Fibroblast of skin of right quadriceps (primary cell): ENCODE data around the gene BEAN1.
"Not testable (repeated sequence)": the region's sequence is repeated elsewhere in the genome, so short reads cannot be mapped to it uniquely, and the experiment has no call there.

Experiments
- DNase-seq: peaks from one replicate; pipeline ENCODE4 v3.0.0-alpha.2; 2013

BEAN1 gene

DNA sequence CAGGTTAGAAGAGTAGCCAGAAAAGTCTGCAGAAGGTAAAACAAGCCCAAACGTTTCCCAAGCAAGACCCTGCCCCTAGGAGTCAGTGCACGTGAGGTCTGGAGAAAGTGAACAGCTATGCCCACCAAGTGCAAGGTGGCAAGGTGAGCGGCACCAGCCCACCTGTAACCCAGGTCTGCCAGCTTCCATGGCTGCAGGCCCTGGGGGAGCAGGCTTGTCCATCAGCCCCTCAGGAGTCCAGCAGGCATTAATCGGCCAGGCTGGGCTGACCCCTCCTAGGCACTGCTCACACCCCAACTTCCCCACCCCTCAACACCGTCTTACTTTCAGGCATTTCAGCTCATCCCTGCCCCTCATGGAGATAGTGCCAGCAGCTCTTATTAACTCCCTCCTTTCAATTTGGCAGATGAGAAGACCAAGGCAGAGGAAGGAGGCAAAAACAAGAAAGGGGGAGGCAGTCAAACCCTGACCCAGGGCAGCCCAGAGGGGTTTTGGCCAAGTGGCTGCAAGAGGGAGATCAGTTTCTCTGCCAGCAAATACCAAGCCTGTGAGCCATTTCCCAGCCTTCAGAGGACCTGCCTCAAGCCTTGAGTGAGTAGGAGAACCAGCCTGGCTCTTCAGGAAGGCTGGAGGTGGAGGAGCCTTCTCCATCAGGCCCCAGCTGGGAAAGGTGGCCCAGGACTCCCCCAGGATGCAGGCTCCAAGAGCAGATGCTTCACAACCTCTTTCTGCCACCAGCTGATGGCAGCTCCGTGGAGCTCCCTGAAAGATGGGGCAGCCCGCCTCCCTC, 14.7 kb downstream of the BEAN1 start:
- peak; percentile 26 for DNase-seq

DNA sequence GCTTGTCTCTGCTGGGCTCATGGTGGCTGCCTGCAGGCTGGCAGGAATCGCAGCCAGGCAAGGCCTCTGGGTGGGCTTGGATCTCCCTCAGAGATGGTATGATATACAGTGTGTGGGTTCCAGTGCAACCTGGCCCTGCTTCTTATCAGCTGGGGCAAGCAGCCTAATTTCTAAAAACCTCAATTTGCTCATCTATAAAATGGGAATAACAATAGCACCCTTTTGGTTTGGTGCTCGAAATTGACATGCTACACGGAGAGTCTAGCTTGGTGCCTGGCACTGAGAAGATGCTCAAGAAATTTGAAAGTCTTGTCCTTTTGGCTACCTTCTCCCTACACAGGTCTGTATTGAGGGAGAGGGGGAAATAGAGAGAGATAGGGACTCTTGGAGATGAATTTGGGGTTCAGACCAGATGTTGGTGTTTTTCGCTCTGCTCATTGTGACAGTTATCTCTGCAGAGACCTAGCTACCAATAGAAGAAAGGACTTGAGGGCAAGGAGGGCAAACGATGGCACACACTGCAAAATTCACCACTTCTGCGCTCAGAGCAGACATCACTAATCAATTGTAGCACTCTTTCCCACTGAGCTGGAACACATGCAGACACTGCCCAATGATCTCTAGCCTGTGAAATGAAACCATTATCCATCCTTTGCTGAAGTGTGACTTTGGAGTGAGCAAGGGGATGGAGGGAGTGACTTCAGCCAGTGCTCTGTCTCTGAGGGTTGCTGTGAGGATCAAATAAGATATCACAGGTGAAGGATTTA, 15.6 kb downstream of the BEAN1 start:
- DNase-seq, result no peak

- no peak for DNase-seq
Observed at GRCh38 chr16:66443269-66443652, 16.2 kb downstream of the BEAN1 start.

- DNase-seq, result no peak
Observed at GRCh38 chr16:66444049-66444481, 17.0 kb downstream of the BEAN1 start.

DNA sequence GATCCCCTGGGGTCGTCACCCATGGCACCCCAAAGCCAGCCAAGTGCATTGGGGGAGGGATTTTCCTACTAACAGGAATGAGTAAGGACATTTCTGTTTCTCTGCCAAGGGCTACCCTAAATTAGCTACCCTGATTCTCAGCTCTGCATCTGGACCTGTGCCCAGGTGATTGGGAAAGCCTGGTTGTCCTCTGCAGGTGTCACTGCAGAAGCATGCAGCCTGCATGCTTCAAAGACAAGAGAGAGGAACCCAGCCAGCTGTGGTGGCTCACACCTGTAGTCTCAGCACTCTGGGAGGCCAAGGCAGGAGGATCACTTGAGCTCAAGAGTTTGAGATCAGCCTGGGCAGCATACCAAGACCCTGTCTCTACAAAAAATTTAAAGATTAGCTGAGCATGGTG, 19.6 kb downstream of the BEAN1 start:
- no peak for DNase-seq

DNA sequence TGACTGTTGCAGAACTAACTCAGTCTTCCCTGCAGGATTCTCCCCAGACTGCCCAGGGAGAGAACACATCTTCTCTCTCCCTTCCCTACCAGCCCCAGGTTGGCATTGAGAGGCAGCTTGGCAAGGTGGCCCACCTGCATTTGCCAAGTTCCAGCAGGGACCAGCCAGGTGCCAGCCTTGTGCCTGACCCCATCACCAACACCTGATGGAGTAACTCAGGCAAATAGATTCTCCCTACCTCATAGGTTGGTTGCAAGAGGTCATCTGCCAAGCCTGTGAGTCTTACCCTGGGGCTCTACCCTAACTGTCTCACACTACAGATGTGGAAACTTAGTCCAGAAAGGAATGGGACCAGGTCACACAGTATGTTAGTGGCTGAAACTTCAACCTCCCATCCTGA, 20.4 kb downstream of the BEAN1 start:
- no peak for DNase-seq

DNA sequence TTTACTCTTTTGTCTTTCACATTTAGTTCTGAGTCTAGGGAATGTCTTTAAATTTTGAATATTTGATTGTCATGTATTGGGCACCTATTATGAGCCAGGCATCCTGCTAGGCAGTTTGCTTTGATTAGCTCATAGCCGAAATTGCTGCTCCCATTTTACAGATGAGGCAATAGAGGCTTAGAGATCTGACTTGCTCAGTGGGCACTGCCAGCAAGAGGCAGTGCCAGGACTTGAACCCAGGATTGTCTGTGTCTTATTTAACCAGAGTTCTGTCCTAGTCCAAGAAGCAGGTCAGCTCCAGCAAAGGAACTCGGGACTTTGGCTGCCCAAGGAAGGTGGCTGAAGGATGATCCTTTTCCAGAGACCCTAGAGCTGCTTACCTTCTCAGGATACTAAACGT, 24.5 kb downstream of the BEAN1 start:
- DNase-seq, result no peak

- DNase-seq, result not testable (repeated sequence)
Observed at GRCh38 chr16:66453230-66453629, 26.1 kb downstream of the BEAN1 start.

DNA sequence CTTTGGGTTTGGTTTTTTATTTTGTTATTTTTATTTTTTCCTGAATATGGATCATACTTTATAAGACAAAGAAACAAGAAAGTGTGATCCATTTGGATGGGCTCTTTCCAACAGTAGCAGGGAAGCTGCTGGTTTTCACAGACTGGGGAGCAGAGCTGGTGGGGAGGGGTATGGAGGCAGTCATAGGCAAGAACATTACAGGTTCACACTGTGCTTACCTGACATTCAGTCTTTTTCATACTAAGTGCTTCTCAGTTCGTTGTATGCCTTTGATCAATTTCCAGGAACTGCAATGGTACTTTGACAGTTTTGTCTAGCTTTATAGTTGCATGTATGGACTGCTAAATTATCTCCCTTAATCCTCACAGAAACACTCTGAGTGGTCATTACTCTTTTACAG, 27.7 kb downstream of the BEAN1 start:
- DNase-seq, result no peak

DNA sequence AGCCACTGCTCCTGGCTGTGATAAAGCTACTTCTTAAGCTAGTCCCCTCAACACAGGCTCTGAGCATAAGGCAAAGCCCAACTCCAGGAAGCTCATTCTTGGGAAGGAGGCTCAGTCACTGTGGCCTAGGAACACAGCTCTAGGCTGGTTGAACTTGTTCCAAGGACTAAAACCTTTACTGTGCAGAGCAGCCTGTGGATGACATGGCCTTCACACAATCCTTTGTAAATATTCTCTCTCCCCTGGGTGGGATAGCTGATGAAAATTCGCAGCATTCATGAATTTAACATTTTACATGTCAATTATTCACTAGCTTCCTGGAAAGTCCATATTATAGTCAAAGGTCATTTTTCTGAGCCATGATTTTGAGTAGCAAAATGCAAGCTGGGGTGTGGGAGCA, 28.9 kb downstream of the BEAN1 start:
- no peak for DNase-seq

DNA sequence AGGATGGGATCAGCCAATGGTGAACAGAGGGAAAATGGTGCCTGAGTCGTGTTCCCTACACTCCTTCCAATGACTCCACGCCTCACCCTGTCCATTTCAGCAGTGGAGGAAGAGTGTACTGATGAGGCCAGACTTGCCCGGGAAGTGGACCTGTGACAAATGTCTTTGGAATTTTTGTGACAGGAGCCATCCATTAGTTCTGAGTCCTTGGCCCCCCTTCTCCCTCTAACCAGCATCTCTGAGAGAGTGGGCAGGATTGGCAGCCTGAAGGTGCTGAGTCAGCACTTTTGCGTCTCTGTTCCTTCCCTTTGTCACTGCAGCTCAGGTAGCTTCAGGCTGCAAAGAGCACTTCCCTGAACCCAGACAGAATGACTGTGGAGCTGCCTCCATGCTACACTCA, 30.8 kb downstream of the BEAN1 start:
- DNase-seq, result peak; percentile 24

GRCh38 chr16:66458292-66458691, 31.2 kb downstream of the BEAN1 start:
- DNase-seq, result no peak

DNA sequence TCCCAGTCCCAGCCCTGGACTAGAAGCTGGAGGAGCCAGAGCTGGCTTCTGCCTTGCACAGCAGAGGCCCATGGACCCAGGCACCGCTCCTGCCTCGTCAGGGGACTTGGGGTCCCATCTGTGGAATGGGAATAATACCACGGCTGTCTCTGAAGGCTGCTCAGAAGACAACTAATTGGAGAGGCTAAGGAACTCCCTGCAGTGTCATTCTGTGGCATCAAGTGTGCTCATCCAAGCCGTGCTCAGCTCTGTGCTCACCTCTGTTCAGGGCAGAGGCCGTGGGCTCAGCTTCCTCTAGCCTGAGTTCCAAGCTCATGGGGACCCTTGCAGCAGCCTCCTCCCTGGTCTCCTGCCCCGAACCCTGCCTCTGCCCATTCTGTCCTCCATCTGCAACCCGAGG, 31.8 kb downstream of the BEAN1 start:
- no peak for DNase-seq

DNA sequence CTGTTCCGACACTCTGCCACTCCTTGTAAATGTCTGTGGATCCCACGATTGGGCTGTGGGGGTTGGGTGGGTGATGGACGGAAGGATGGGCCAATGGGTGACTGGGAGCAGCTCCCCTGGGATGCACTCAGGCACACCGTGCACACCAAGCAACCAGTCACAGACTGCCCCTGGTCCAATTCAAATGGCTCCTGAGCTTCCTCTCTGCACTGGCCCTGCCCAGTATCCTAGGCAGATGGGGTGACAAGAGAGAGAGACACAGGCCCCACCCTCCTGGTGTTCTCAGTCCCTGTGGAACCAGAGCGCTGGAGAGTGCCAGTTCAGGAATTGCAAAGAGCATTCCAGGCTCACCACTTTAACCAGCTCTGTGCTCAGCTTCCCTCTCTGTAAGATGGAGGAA, 32.8 kb downstream of the BEAN1 start:
- no peak for DNase-seq

DNA sequence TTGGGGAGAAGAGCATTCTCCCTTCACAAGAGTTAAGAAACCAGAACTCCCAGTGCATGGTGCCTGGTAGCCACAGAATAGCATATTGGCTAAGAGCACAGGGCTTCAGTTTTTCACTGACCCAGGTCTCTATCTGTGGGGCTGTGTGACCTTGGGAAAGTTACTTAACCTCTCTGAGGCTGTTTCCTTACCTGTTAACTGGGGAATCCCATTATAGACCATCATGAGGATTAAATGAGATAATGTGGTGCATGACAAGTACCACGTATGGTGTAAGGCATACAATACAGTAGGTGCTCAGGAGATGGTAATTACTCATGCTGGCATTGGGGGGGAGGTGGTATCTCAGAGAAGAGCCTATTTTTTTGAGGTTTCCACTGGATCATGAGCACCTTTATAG, 33.6 kb downstream of the BEAN1 start:
- DNase-seq, result no peak

- no peak for DNase-seq
Observed at GRCh38 chr16:66462912-66463311, 35.8 kb downstream of the BEAN1 start.

DNA sequence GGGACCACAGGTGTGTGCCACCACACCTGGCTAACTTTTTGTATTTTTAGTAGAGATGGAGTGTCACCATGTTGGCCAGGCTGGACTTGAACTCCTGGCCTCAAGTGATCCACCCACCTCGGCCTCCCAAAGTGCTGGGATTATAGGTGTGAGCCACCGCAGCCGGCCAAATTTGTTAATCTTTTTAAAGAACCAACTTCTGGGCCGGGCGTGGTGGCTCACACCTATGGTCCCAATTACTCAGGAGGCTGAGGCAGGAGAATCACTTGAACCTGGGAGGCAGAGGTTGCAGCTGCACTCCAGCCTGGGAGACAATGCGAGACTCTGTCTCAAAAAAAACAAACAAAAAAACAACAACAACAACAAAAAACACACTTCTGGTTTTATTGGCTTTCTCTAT, 38.9 kb downstream of the BEAN1 start:
- DNase-seq, result not testable (repeated sequence)

DNA sequence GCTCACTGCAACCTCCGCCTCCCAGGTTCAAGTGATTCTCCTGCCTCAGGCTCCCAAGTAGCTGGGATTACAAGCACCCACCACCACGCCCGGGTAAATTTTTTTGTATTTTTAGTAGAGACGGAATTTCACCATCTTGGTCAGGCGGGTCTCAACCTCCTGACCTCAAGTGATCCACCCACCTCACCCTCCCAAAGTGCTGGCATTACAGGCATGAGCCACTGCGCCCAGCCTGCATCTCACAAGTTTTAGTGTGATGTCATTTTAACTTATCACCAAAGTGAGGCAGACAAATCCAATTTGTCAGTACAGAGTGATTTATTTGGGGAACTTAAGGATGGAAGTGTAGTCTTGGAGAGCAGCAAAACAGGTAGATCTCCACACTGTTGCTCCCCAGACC, 39.5 kb downstream of the BEAN1 start:
- DNase-seq, result not testable (repeated sequence)

- DNase-seq, result no peak
Observed at GRCh38 chr16:66467611-66468010, 40.5 kb downstream of the BEAN1 start.

DNA sequence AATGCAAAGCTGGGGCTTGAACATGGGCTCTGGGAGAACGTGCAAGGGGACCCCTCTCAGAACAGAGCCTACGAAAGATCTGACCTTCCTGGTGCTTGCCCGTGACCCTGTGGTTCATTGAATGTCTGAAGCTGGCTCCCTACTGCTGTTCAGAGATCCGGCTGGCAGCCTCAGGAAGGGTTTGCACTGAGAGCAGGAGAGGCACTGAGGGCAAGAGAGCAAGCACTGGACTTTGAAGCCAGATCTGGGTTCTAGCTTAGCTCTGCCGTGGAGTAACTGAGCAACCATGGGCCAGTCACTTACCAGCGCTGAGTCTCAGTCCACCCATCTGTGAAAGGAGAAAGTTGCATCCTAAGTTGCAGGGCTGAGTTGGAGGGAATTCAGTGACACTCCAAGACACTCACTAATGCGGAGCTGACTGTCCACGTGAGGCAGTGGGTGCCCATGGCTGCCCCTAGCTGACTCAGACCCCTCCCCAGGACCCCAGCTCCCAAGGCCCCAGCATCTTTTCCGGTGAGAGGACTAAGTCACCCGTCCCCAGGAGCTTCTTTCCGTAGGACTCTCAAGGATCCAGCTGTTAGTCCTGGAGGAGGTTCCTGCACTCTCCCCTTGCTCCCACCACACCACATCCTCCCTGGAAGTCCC, 41.3 kb downstream of the BEAN1 start:
- DNase-seq, result no peak

- DNase-seq, result no peak
Observed at GRCh38 chr16:66469291-66469946, 42.3 kb downstream of the BEAN1 start.

DNA sequence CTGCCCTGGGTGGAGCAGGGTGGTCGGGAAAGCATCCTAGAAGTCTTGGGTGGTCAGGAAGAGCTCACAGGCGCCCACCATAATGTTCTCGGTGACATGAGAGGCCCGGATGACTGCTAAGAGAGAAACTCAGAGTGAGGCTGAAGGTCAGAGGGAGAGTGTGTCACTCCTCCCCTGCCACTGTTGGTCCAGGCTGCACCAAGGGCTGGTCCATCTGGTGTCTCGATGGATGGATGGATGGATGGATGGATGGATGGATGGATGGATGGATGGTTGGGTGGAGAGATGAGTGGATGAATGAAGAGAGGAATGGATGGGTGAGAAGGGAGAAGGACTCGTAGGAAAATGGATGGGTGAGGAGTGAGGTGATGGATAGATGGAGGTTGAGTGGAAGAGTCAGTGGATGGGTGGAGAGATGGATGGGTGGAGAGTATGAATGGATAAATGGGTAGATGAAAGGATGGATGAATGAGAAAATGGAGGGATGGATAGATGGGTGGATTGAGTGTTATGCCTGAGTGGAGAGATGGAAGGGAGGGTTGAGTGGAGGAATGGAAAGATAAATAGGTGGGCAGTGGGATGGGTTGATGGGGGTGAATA, 43.0 kb downstream of the BEAN1 start:
- DNase-seq, result no peak

GRCh38 chr16:66470556-66470955, 43.5 kb downstream of the BEAN1 start:
- no peak for DNase-seq
